CD4-positive, alpha-beta memory T cell (primary cell): ENCODE data around the gene IQCM. TPM values are rescaled to one million over a fixed set of nuclear protein-coding genes. Genes with fewer than 3 reads are reported as not detected.

Source experiments
- CTCF ChIA-PET: fragments of 350-600 bp; sonication (Branson Sonifier 250); formaldehyde crosslinking; loops from one replicate; lab custom pipeline; 2021; ENCODE audit warnings: inconsistent platforms; ENCODE audit not compliant: partially characterized antibody; lab: Charles Lee
- POLR2A ChIA-PET: fragments of 350-600 bp; sonication (Branson Sonifier 250); formaldehyde crosslinking; loops from one replicate; lab custom pipeline; 2021; ENCODE audit not compliant: partially characterized antibody; lab: Charles Lee
- DNase-seq, 5 donors: peaks; one replicate each; pipeline versions ENCODE4 v3.0.0 to v3.0.0-alpha.2; 2020 to 2022; ENCODE audit warnings: mixed read lengths in 1 of 5
- H3K27ac ChIP-seq: one replicate; pipeline ENCODE4 v1.7.0; 2013; ENCODE audit warnings: low read depth, low read length
- H3K27me3 ChIP-seq: 2 replicates; pipeline ENCODE4 v1.7.0; 2013; ENCODE audit warnings: mild to moderate bottlenecking, low read length, moderate library complexity; ENCODE audit not compliant: insufficient read depth
- H3K36me3 ChIP-seq: 2 replicates; pipeline ENCODE4 v1.7.0; 2013; ENCODE audit warnings: mild to moderate bottlenecking, low read length, moderate library complexity; ENCODE audit not compliant: insufficient read depth
- H3K4me1 ChIP-seq: 2 replicates; pipeline ENCODE4 v1.7.0; 2013; ENCODE audit warnings: mild to moderate bottlenecking, low read length, moderate library complexity; ENCODE audit not compliant: insufficient read depth
- H3K4me3 ChIP-seq, 2 donors: one replicate each; pipeline ENCODE4 v1.7.0; 2013; ENCODE audit warnings: low read length in 2 of 2, mild to moderate bottlenecking in 1 of 2
- H3K9me3 ChIP-seq, 2 donors: one replicate each; pipeline ENCODE4 v1.7.0; 2013; ENCODE audit warnings: low read length in 2 of 2, control low read depth in 1 of 2; ENCODE audit not compliant: control insufficient read depth in 1 of 2
- H3K27ac Mint-ChIP-seq, 7 donors: one replicate each; pipeline ENCODE4 v1.8.0; 2020 to 2021; ENCODE audit warnings: mixed read lengths in 7 of 7, mild to moderate bottlenecking in 6 of 7, inconsistent platforms in 3 of 7, moderate library complexity in 3 of 7
- H3K27me3 Mint-ChIP-seq, 2 donors: one replicate each; pipeline ENCODE4 v1.8.0; 2020 to 2021; ENCODE audit warnings: mixed read lengths in 2 of 2
- H3K36me3 Mint-ChIP-seq, 2 donors: one replicate each; pipeline ENCODE4 v1.8.0; 2020 to 2021; ENCODE audit warnings: mixed read lengths in 2 of 2, inconsistent platforms in 1 of 2, mild to moderate bottlenecking in 1 of 2
- H3K4me1 Mint-ChIP-seq, 4 donors: one replicate each; pipeline ENCODE4 v1.8.0; 2020 to 2021; ENCODE audit warnings: mixed read lengths in 4 of 4, mild to moderate bottlenecking in 1 of 4
- H3K4me3 Mint-ChIP-seq, 8 donors: one replicate each; pipeline ENCODE4 v1.8.0; 2020 to 2021; ENCODE audit warnings: mixed read lengths in 8 of 8, mild to moderate bottlenecking in 7 of 8, moderate library complexity in 6 of 8, inconsistent platforms in 3 of 8
- H3K9me3 Mint-ChIP-seq, 8 donors: one replicate each; pipeline ENCODE4 v1.8.0; 2020 to 2021; ENCODE audit warnings: mixed read lengths in 8 of 8, mild to moderate bottlenecking in 5 of 8, inconsistent platforms in 3 of 8, moderate library complexity in 1 of 8
- intact Hi-C: fragments of 100-400 bp; cut with micrococcal nuclease; formaldehyde crosslinking; loops from one replicate; pipeline ENCODE4 v1.15.1; 2023
- polyA plus RNA-seq, 2 donors: library from polyadenylated mRNA; unstranded; fragments of 300-500 nt; fragmentation: Illumina TruSeq; gene quantifications; one replicate each; pipeline ENCODE4 v1.2.3, GENCODE V29; 2021
- total RNA-seq, 2 experiments: library from RNA; stranded (reverse); gene quantifications; one replicate each; pipeline ENCODE4 v1.2.3, GENCODE V29; 2021

IQCM gene
- total and polyA plus RNA-seq, 4 experiments from 2014 or later, result not detected

- H3K27me3 ChIP-seq, result no peaks in the 10 kb centered on the region
- Mint-ChIP-seq H3K9me3 (peaks cover 0 to 6% (median 0%) of the 10 kb centered on the region in 8 donors), H3K36me3 (no peaks in the 10 kb centered on the region), H3K27ac (no peak overlapping the region), H3K4me1 (no peaks in the 10 kb centered on the region), H3K4me3 (no peak overlapping the region), H3K27me3 (no peaks in the 10 kb centered on the region)
- no peak for DNase-seq
- intact Hi-C loops, result no loop called here
- CTCF ChIA-PET, result no interaction called here
- H3K27ac ChIP-seq, result no peak overlapping the region
- H3K36me3 ChIP-seq, result no peaks in the 10 kb centered on the region
- H3K4me3 ChIP-seq, result no peak overlapping the region
- POLR2A ChIA-PET, result no interaction called here
- no peaks in the 10 kb centered on the region for H3K4me1 ChIP-seq
- H3K9me3 ChIP-seq, result no peaks in the 10 kb centered on the region
These were observed 265.7 kb downstream of the IQCM start for GRCh38 chr4:149549911-149550310.

- no peaks in the 10 kb centered on the region for H3K4me1 Mint-ChIP-seq
- Histone ChIP-seq H3K9me3 (no peaks in the 10 kb centered on the region), H3K36me3 (no peaks in the 10 kb centered on the region), H3K4me1 (no peaks in the 10 kb centered on the region), H3K4me3 (no peak overlapping the region), H3K27me3 (no peaks in the 10 kb centered on the region), H3K27ac (no peak overlapping the region)
- intact Hi-C loops, result no loop called here
- no peak overlapping the region for H3K27ac Mint-ChIP-seq
- H3K27me3 Mint-ChIP-seq, result no peaks in the 10 kb centered on the region
- H3K9me3 Mint-ChIP-seq, result peaks cover 4 to 11% (median 8%) of the 10 kb centered on the region in 8 donors
- ChIA-PET POLR2A (no interaction called here), CTCF (no interaction called here)
- no peak for DNase-seq
- no peaks in the 10 kb centered on the region for H3K36me3 Mint-ChIP-seq
- no peak overlapping the region for H3K4me3 Mint-ChIP-seq
These were observed 280.9 kb downstream of the IQCM start for GRCh38 chr4:149534779-149535178.

- Mint-ChIP-seq H3K36me3 (no peaks in the 10 kb centered on the region), H3K4me3 (no peak overlapping the region), H3K27ac (no peak overlapping the region), H3K9me3 (peaks cover 0 to 6% (median 4%) of the 10 kb centered on the region in 8 donors), H3K4me1 (no peaks in the 10 kb centered on the region), H3K27me3 (no peaks in the 10 kb centered on the region)
- Histone ChIP-seq H3K27ac (no peak overlapping the region), H3K36me3 (no peaks in the 10 kb centered on the region), H3K9me3 (no peaks in the 10 kb centered on the region), H3K4me1 (no peaks in the 10 kb centered on the region), H3K27me3 (no peaks in the 10 kb centered on the region), H3K4me3 (no peak overlapping the region)
- intact Hi-C loops, result no loop called here
- CTCF ChIA-PET, result no interaction called here
- no peak for DNase-seq
- POLR2A ChIA-PET, result no interaction called here
These were observed 283.8 kb downstream of the IQCM start for GRCh38 chr4:149531861-149532260.

- ChIA-PET CTCF (interaction anchor here (0.9 kb wide), 1 partner anchor 10 kb away, joined by 3 read pairs; no protein-coding TSS in a partner anchor), POLR2A (no interaction called here)
- Histone ChIP-seq H3K4me1 (no peaks in the 10 kb centered on the region), H3K27ac (no peak overlapping the region), H3K27me3 (no peaks in the 10 kb centered on the region), H3K4me3 (no peak overlapping the region), H3K36me3 (no peaks in the 10 kb centered on the region), H3K9me3 (peaks cover 0 to 4% of the 10 kb centered on the region in 2 donors)
- no peak for DNase-seq
- Mint-ChIP-seq H3K36me3 (no peaks in the 10 kb centered on the region), H3K4me1 (no peaks in the 10 kb centered on the region), H3K27me3 (no peaks in the 10 kb centered on the region), H3K27ac (no peak overlapping the region), H3K9me3 (peaks cover 0 to 14% (median 2%) of the 10 kb centered on the region in 8 donors), H3K4me3 (no peak overlapping the region)
- intact Hi-C loops, result no loop called here
These were observed 292.6 kb downstream of the IQCM start for GRCh38 chr4:149523039-149523438.

GRCh38 chr4:149521611-149522425 is 293.8 kb downstream of the IQCM start:
- peaks cover 0 to 4% of the 10 kb centered on the region in 2 donors for H3K9me3 ChIP-seq
- H3K4me1 ChIP-seq, result no peaks in the 10 kb centered on the region
- Mint-ChIP-seq H3K36me3 (no peaks in the 10 kb centered on the region), H3K4me3 (no peak overlapping the region), H3K27ac (no peak overlapping the region), H3K4me1 (no peaks in the 10 kb centered on the region), H3K9me3 (peaks cover 0 to 19% (median 2%) of the 10 kb centered on the region in 8 donors), H3K27me3 (peaks cover 0 to 2% of the 10 kb centered on the region in 2 donors)
- ChIA-PET POLR2A (no interaction called here), CTCF (interaction anchor here (0.9 kb wide), 1 partner anchor 9 kb away, joined by 3 read pairs; no protein-coding TSS in a partner anchor)
- H3K36me3 ChIP-seq, result no peaks in the 10 kb centered on the region
- no peak overlapping the region for H3K27ac ChIP-seq
- DNase-seq, result no peak
- no peaks in the 10 kb centered on the region for H3K27me3 ChIP-seq
- H3K4me3 ChIP-seq, result no peak overlapping the region
- intact Hi-C loops, result no loop called here

- H3K27me3 ChIP-seq, result no peaks in the 10 kb centered on the region
- peaks cover 0 to 2% of the 10 kb centered on the region in 2 donors for H3K27me3 Mint-ChIP-seq
- H3K36me3 Mint-ChIP-seq, result no peaks in the 10 kb centered on the region
- no peaks in the 10 kb centered on the region for H3K4me1 Mint-ChIP-seq
- DNase-seq, result no peak
- POLR2A ChIA-PET, result no interaction called here
- H3K9me3 Mint-ChIP-seq, result peaks cover 0 to 19% (median 3%) of the 10 kb centered on the region in 8 donors
- peaks cover 0 to 4% of the 10 kb centered on the region in 2 donors for H3K9me3 ChIP-seq
- H3K4me1 ChIP-seq, result no peaks in the 10 kb centered on the region
- no peak overlapping the region for H3K27ac Mint-ChIP-seq
- CTCF ChIA-PET, result no interaction called here
- H3K4me3 ChIP-seq, result no peak overlapping the region
- H3K4me3 Mint-ChIP-seq, result no peak overlapping the region
- H3K27ac ChIP-seq, result no peak overlapping the region
- intact Hi-C loops, result no loop called here
- no peaks in the 10 kb centered on the region for H3K36me3 ChIP-seq
These were observed 297.2 kb downstream of the IQCM start for GRCh38 chr4:149518471-149518870.

- H3K27me3 ChIP-seq, result no peaks in the 10 kb centered on the region
- Mint-ChIP-seq H3K27ac (no peak overlapping the region), H3K4me3 (no peak overlapping the region), H3K36me3 (no peaks in the 10 kb centered on the region), H3K4me1 (no peaks in the 10 kb centered on the region), H3K9me3 (peaks cover 0 to 13% (median 4%) of the 10 kb centered on the region in 8 donors), H3K27me3 (peaks cover 0 to 2% of the 10 kb centered on the region in 2 donors)
- ChIA-PET POLR2A (no interaction called here), CTCF (interaction anchor here (1.0 kb wide), 1 partner anchor 9 kb away, joined by 3 read pairs; no protein-coding TSS in a partner anchor)
- H3K4me1 ChIP-seq, result no peaks in the 10 kb centered on the region
- DNase-seq, result no peak
- H3K36me3 ChIP-seq, result no peaks in the 10 kb centered on the region
- no peak overlapping the region for H3K27ac ChIP-seq
- H3K4me3 ChIP-seq, result no peak overlapping the region
- intact Hi-C loops, result no loop called here
- no peaks in the 10 kb centered on the region for H3K9me3 ChIP-seq
These were observed 302.6 kb downstream of the IQCM start for GRCh38 chr4:149513081-149513480.
